CD14-positive monocyte (primary cell): ENCODE results near the gene PTPRO. TPM values are rescaled to one million over a fixed set of nuclear protein-coding genes. Genes with fewer than 3 reads are reported as not detected.

Experiments used
- DNase-seq, 3 donors: peaks; one replicate each; pipeline ENCODE4 v3.0.0-alpha.2; 2011 to 2022
- H2AFZ ChIP-seq: 2 replicates; pipeline ENCODE4 v1.6.0; 2012; ENCODE audit warnings: mild to moderate bottlenecking, low read depth, low read length, inconsistent platforms; ENCODE audit not compliant: insufficient read depth, poor library complexity, severe bottlenecking
- H3K27ac ChIP-seq, 2 donors: 1 replicate in 1 of 2; 2 replicates in 1 of 2; pipeline ENCODE4 v1.5.1; 2012 to 2013; ENCODE audit warnings: low read length in 2 of 2, control low read depth in 1 of 2, inconsistent platforms in 1 of 2, low read depth in 1 of 2, mild to moderate bottlenecking in 1 of 2
- H3K27me3 ChIP-seq, 2 donors: one replicate each; pipeline versions ENCODE4 v1.6.0 to v1.6.1; 2011 to 2013; ENCODE audit warnings: low read length in 2 of 2; ENCODE audit not compliant: control insufficient read depth in 2 of 2, insufficient read depth in 2 of 2
- H3K36me3 ChIP-seq, 2 donors: replicated peaks in 1 of 2; 1 replicate in 1 of 2; 2 replicates in 1 of 2; pipeline versions ENCODE4 v1.5.1 to v1.6.1; 2012 to 2013; ENCODE audit warnings: low read length in 2 of 2, control low read depth in 1 of 2, inconsistent platforms in 1 of 2, mild to moderate bottlenecking in 1 of 2; ENCODE audit not compliant: insufficient read depth in 2 of 2, control insufficient read depth in 1 of 2
- H3K4me1 ChIP-seq, 2 donors: 1 replicate in 1 of 2; 2 replicates in 1 of 2; pipeline versions ENCODE4 v1.5.1 to v1.6.1; 2012 to 2013; ENCODE audit warnings: low read length in 2 of 2, control low read depth in 1 of 2, inconsistent platforms in 1 of 2, mild to moderate bottlenecking in 1 of 2, moderate library complexity in 1 of 2; ENCODE audit not compliant: insufficient read depth in 2 of 2, control insufficient read depth in 1 of 2
- H3K4me2 ChIP-seq: replicated peaks from 2 replicates; pipeline ENCODE3; 2012; ENCODE audit warnings: low read length, moderate library complexity, mild to moderate bottlenecking; ENCODE audit not compliant: poor library complexity, severe bottlenecking; ENCODE audit errors: extremely low read depth
- H3K4me3 ChIP-seq, 3 experiments: fragments of 200-600 bp in 1 of 3; sonication (generic) in 1 of 3; replicated peaks in 1 of 3; 1 replicate in 2 of 3; 2 replicates in 1 of 3; pipeline ENCODE4 v1.5.1; 2011 to 2013; ENCODE audit warnings: low read length in 3 of 3, mild to moderate bottlenecking in 3 of 3, control low read depth in 2 of 3, low read depth in 2 of 3, inconsistent platforms in 1 of 3, moderate library complexity in 1 of 3
- H3K79me2 ChIP-seq: 2 replicates; pipeline ENCODE4 v1.6.0; 2012; ENCODE audit warnings: mild to moderate bottlenecking, control low read depth, inconsistent platforms, low read length, moderate library complexity; ENCODE audit not compliant: insufficient read depth
- H3K9ac ChIP-seq: 2 replicates; pipeline ENCODE4 v1.6.0; 2017; ENCODE audit warnings: low read length, mild to moderate bottlenecking; ENCODE audit not compliant: insufficient read depth, poor library complexity, severe bottlenecking
- H3K9me3 ChIP-seq, 2 donors: replicated peaks in 1 of 2; 1 replicate in 1 of 2; 2 replicates in 1 of 2; pipeline versions ENCODE4 v1.5.1 to v1.6.1; 2012 to 2013; ENCODE audit warnings: low read length in 2 of 2, control low read depth in 1 of 2; ENCODE audit not compliant: control insufficient read depth in 1 of 2, insufficient read depth in 1 of 2
- H4K20me1 ChIP-seq: 2 replicates; pipeline ENCODE4 v1.6.0; 2012; ENCODE audit warnings: mild to moderate bottlenecking, low read length, control low read depth, moderate library complexity; ENCODE audit not compliant: insufficient read depth
- H3K27ac Mint-ChIP-seq, 7 donors: one replicate each; pipeline ENCODE4 v1.8.0; 2020; ENCODE audit warnings: mild to moderate bottlenecking in 7 of 7, mixed read lengths in 7 of 7, moderate library complexity in 6 of 7, inconsistent platforms in 2 of 7
- H3K27me3 Mint-ChIP-seq, 3 donors: one replicate each; pipeline ENCODE4 v1.8.0; 2021 to 2022; ENCODE audit warnings: low read depth in 3 of 3, mild to moderate bottlenecking in 3 of 3, mixed read lengths in 3 of 3, moderate library complexity in 3 of 3, inconsistent platforms in 1 of 3
- H3K36me3 Mint-ChIP-seq, 2 donors: one replicate each; pipeline ENCODE4 v1.8.0; 2020; ENCODE audit warnings: mixed read lengths in 2 of 2, inconsistent platforms in 1 of 2, mild to moderate bottlenecking in 1 of 2
- H3K4me1 Mint-ChIP-seq: one replicate; pipeline ENCODE4 v1.8.0; 2020; ENCODE audit warnings: mild to moderate bottlenecking, mixed read lengths
- H3K4me3 Mint-ChIP-seq, 2 donors: one replicate each; pipeline ENCODE4 v1.8.0; 2020; ENCODE audit warnings: mild to moderate bottlenecking in 2 of 2, mixed read lengths in 2 of 2, moderate library complexity in 1 of 2
- H3K9me3 Mint-ChIP-seq, 7 donors: one replicate each; pipeline ENCODE4 v1.8.0; 2020 to 2022; ENCODE audit warnings: mixed read lengths in 7 of 7, mild to moderate bottlenecking in 6 of 7, moderate library complexity in 6 of 7, inconsistent platforms in 2 of 7
- CTCF ChIP-seq: fragments of 200-600 bp; IDR thresholded peaks from one replicate; pipeline ENCODE4 v1.8.0; 2022; ENCODE audit warnings: antibody characterized with exemption, mild to moderate bottlenecking
- WGBS: methylation state at CpG from one replicate; pipeline ENCODE4 v1.1.5; 2013; ENCODE audit warnings: missing lambda C conversion rate; ENCODE audit not compliant: insufficient coverage; 5-methylcytosine and 5-hydroxymethylcytosine counted together
- intact Hi-C, 2 donors: fragments of 100-400 bp; cut with micrococcal nuclease; formaldehyde crosslinking; loops; one replicate each; pipeline versions ENCODE4 v1.15.0 to v1.15.1; 2023
- polyA plus RNA-seq, 3 donors: library from polyadenylated mRNA; depleted of rRNA in 1 of 3; unstranded in 2 of 3; stranded (reverse) in 1 of 3; fragments of 300-500 nt in 2 of 3; fragments of >200 nt in 1 of 3; fragmentation: Illumina TruSeq in 2 of 3; gene quantifications; 1 replicate in 2 of 3; 2 replicates in 1 of 3; pipeline ENCODE4 v1.2.3, GENCODE V29; 2012 to 2021

PTPRO gene
- polyA plus RNA-seq, 3 donors = 3.1 to 12.0 (median 4.7) TPM

GRCh38 chr12:15496738-15497137 is 174.4 kb downstream of the PTPRO start:
- Mint-ChIP-seq H3K27me3 (peaks cover 0 to 7% (median 0%) of the 10 kb centered on the region in 3 donors), H3K9me3 (peaks cover 0 to 4% (median 2%) of the 10 kb centered on the region in 7 donors), H3K4me1 (peaks cover 16% of the 10 kb centered on the region), H3K27ac (no peak overlapping the region), H3K4me3 (no peak overlapping the region), H3K36me3 (no peaks in the 10 kb centered on the region)
- Histone ChIP-seq H2AFZ (no peak overlapping the region), H3K36me3 (no peaks in the 10 kb centered on the region), H3K79me2 (no peaks in the 10 kb centered on the region), H3K4me2 (no peak overlapping the region), H3K27ac (no peak overlapping the region), H3K27me3 (no peaks in the 10 kb centered on the region), H4K20me1 (no peaks in the 10 kb centered on the region), H3K4me1 (peaks cover 7 to 9% of the 10 kb centered on the region in 2 donors), H3K9me3 (no peaks in the 10 kb centered on the region), H3K4me3 (no peak overlapping the region), H3K9ac (no peak overlapping the region)
- TF ChIP-seq CTCF = no peak
- no peak for DNase-seq
- intact Hi-C loops = no loop called here

- Mint-ChIP-seq H3K4me1 (peaks cover 16% of the 10 kb centered on the region), H3K9me3 (peaks cover 0 to 3% (median 0%) of the 10 kb centered on the region in 7 donors), H3K27me3 (peaks cover 0 to 5% (median 0%) of the 10 kb centered on the region in 3 donors), H3K27ac (peak overlapping the region in 6 of 7 donors; percentile 5 to 74 (median 64)), H3K4me3 (peak overlapping the region; percentile 69 to 88), H3K36me3 (no peaks in the 10 kb centered on the region)
- intact Hi-C loops = no loop called here
- 77% methylated on average over 2 of the region's 4 CpGs for WGBS
- peak overlapping the region; percentile 35 for H3K4me2 ChIP-seq
- peak in 2 of 3 donors; percentile 7 to 17 for DNase-seq
- H3K27ac ChIP-seq = peak overlapping the region in 1 of 2 donors; percentile 33
- no peaks in the 10 kb centered on the region for H3K9me3 ChIP-seq
- H2AFZ ChIP-seq = peak overlapping the region; percentile 16
- no peaks in the 10 kb centered on the region for H4K20me1 ChIP-seq
- no peak for TF ChIP-seq CTCF
- H3K27me3 ChIP-seq = peaks cover 0 to 1% of the 10 kb centered on the region in 2 donors
- H3K36me3 ChIP-seq = no peaks in the 10 kb centered on the region
- peak overlapping the region; percentile 16 to 58 (median 56) for H3K4me3 ChIP-seq
- H3K9ac ChIP-seq = peak overlapping the region; percentile 13
- H3K79me2 ChIP-seq = no peaks in the 10 kb centered on the region
- peaks cover 7 to 9% of the 10 kb centered on the region in 2 donors for H3K4me1 ChIP-seq
Observed at GRCh38 chr12:15497671-15498292, 175.5 kb downstream of the PTPRO start.
